Loucy (cell line): Measurements from ENCODE around the gene COIL.

Experiments used
- H2AFZ ChIP-seq: fragments of 200-600 bp; sonication (generic); 2 replicates; pipeline ENCODE4 v1.6.0; 2016; ENCODE audit warnings: antibody characterized with exemption, mild to moderate bottlenecking, low read length, moderate library complexity
- H3F3A ChIP-seq: fragments of 200-600 bp; 2 replicates; pipeline ENCODE4 v1.6.0; 2016; ENCODE audit warnings: antibody characterized with exemption, low read depth, mild to moderate bottlenecking
- H3K27me3 ChIP-seq: fragments of 200-600 bp; sonication (generic); 2 replicates; pipeline ENCODE4 v1.6.1; 2014; ENCODE audit warnings: low read length, mild to moderate bottlenecking; ENCODE audit not compliant: insufficient read depth, poor library complexity, severe bottlenecking
- H3K36me3 ChIP-seq: fragments of 200-600 bp; sonication (generic); 2 replicates; pipeline ENCODE4 v1.6.1; 2016; ENCODE audit warnings: low read length; ENCODE audit not compliant: insufficient read depth
- H3K4me1 ChIP-seq: fragments of 200-600 bp; sonication (generic); 2 replicates; pipeline ENCODE4 v1.5.1; 2014; ENCODE audit warnings: low read length, mild to moderate bottlenecking; ENCODE audit not compliant: insufficient read depth, poor library complexity, severe bottlenecking
- H3K4me2 ChIP-seq: fragments of 200-600 bp; sonication (generic); 2 replicates; pipeline ENCODE4 v1.6.0; 2014; ENCODE audit warnings: antibody characterized with exemption, low read length, low read depth, mild to moderate bottlenecking; ENCODE audit not compliant: poor library complexity, severe bottlenecking
- H3K4me3 ChIP-seq: fragments of 200-600 bp; sonication (generic); 2 replicates; pipeline ENCODE4 v1.5.1; 2014; ENCODE audit warnings: low read length, mild to moderate bottlenecking, mixed read lengths; ENCODE audit not compliant: poor library complexity, severe bottlenecking
- H3K79me2 ChIP-seq: fragments of 200-600 bp; sonication (generic); 2 replicates; pipeline ENCODE4 v1.6.1; 2014; ENCODE audit warnings: low read length; ENCODE audit not compliant: insufficient read depth
- H3K9ac ChIP-seq: fragments of 200-600 bp; sonication (generic); 2 replicates; pipeline ENCODE4 v1.6.0; 2014; ENCODE audit warnings: mild to moderate bottlenecking, low read depth, low read length, moderate library complexity; ENCODE audit not compliant: poor library complexity, severe bottlenecking
- H3K9me2 ChIP-seq: fragments of 200-600 bp; sonication (generic); replicated peaks from 2 replicates; pipeline ENCODE4 v1.6.1; 2016; ENCODE audit warnings: low read depth, low read length, mixed read lengths
- H3K9me3 ChIP-seq: fragments of 200-600 bp; sonication (generic); 2 replicates; pipeline ENCODE4 v1.6.1; 2014; ENCODE audit warnings: mild to moderate bottlenecking, antibody characterized with exemption, low read length, low read depth; ENCODE audit not compliant: insufficient read depth
- H4K20me1 ChIP-seq: fragments of 200-600 bp; sonication (generic); 2 replicates; pipeline ENCODE4 v1.6.0; 2014; ENCODE audit warnings: antibody characterized with exemption, low read length, mild to moderate bottlenecking; ENCODE audit not compliant: insufficient read depth, poor library complexity, severe bottlenecking
- CTCF ChIP-seq: fragments of 200-600 bp; sonication (generic); conservative IDR thresholded peaks from 2 replicates; pipeline ENCODE4 v1.5.1; 2014; ENCODE audit warnings: mild to moderate bottlenecking, antibody characterized with exemption, low read length
- EZH2phosphoT487 ChIP-seq: fragments of 200-600 bp; IDR thresholded peaks from 2 replicates; pipeline ENCODE4 v1.6.1; 2018; ENCODE audit warnings: antibody characterized with exemption, mild to moderate bottlenecking, moderate library complexity, borderline replicate concordance

COIL gene

GRCh38 chr17:56935461-56935860 is 25.4 kb downstream of the COIL start:
- Histone ChIP-seq H3K9me3 (peaks cover 6% of the 10 kb centered on the region; the same call in 1 of the 2 replicates), H3K9ac (no peak overlapping the region), H3K4me3 (no peak overlapping the region), H3K4me2 (no peak overlapping the region), H3K79me2 (no peaks in the 10 kb centered on the region), H3K4me1 (no peaks in the 10 kb centered on the region), H4K20me1 (no peaks in the 10 kb centered on the region), H3K27me3 (no peaks in the 10 kb centered on the region), H3K36me3 (peaks cover 71% of the 10 kb centered on the region), H2AFZ (no peak overlapping the region), H3F3A (no peaks in the 10 kb centered on the region), H3K9me2 (no peaks in the 10 kb centered on the region)
- no peak for TF ChIP-seq CTCF
- no peak for TF ChIP-seq EZH2phosphoT487

DNA sequence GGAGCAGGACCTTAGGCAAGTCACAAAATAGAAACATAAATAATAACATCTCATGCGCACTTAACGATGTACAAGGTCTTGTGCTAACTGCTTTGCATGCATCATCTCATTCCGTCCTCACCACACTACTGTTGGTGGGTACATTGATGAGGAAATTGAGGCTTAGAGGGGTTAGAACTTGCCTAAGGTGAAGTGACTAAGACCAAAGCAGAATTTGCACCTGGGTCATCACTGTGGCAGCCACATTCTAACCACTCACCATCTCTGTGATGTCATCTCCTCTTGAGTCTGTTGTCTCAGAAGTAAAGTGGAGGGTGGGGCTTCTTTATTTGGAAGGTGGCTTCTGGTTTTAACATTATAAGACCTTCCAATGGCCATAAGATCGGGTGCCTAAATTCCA is 26.6 kb downstream of the COIL start:
- Histone ChIP-seq H3K9me3 (peaks cover 16% of the 10 kb centered on the region; the same call in 1 of the 2 replicates), H3K9ac (no peak overlapping the region), H3K4me1 (no peaks in the 10 kb centered on the region)

DNA sequence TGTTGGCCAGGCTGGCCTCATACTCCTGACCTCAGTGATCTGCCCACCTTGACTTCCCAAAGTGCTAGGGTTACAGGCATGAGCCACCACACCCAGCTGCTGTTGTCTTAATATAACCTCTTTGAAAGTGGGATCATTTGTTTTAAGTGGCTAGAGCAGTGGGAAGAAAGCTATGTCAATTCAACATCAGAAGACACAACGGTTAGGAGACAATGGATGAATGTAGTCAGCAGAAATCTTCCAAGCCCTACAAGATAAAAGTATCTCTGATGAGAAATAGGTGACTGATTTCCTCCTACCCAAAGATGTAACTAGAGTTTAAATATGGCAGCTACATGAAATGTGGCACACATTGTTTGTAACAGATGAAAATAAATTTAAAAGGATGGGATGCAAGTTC is 27.0 kb downstream of the COIL start:
- H3K27me3 ChIP-seq, result no peaks in the 10 kb centered on the region
- 0 out of 2 replicates have a peak, but pooled peaks cover 3% of the 10 kb centered on the region for H3F3A ChIP-seq
- no peak for TF ChIP-seq EZH2phosphoT487
- no peak for TF ChIP-seq CTCF
- no peak overlapping the region for H3K4me2 ChIP-seq
- no peaks in the 10 kb centered on the region for H3K9me2 ChIP-seq
- H3K9me3 ChIP-seq, result peaks cover 16% of the 10 kb centered on the region; the same call in 1 of the 2 replicates
- no peak overlapping the region for H2AFZ ChIP-seq
- no peaks in the 10 kb centered on the region for H4K20me1 ChIP-seq
- H3K4me1 ChIP-seq, result no peaks in the 10 kb centered on the region
- H3K79me2 ChIP-seq, result no peaks in the 10 kb centered on the region
- peaks cover 59% of the 10 kb centered on the region; the same call in 1 of the 2 replicates for H3K36me3 ChIP-seq
- no peak overlapping the region for H3K9ac ChIP-seq
- no peak overlapping the region for H3K4me3 ChIP-seq

More for the DNA sequence above, 26.6 kb downstream of the COIL start:
- H3K9me2 ChIP-seq, result no peaks in the 10 kb centered on the region
- H3K36me3 ChIP-seq, result peaks cover 63% of the 10 kb centered on the region
- H2AFZ ChIP-seq, result no peak overlapping the region
- no peak overlapping the region for H3K4me2 ChIP-seq
- TF ChIP-seq CTCF (no peak), EZH2phosphoT487 (no peak)
- no peaks in the 10 kb centered on the region for H3K79me2 ChIP-seq
- no peaks in the 10 kb centered on the region for H4K20me1 ChIP-seq
- H3K4me3 ChIP-seq, result no peak overlapping the region
- 0 out of 2 replicates have a peak, but pooled peaks cover 3% of the 10 kb centered on the region for H3F3A ChIP-seq
- H3K27me3 ChIP-seq, result no peaks in the 10 kb centered on the region
